ENCODE results near the gene VNN1.

The VNN1 gene

GRCh38 chr6:132751828-132752227 lies 38.0 kb upstream of the VNN1 start:
- H3K4me3 ChIP-seq (ENCODE audit: low read depth, low read length): no peak overlapping the region
- TF ChIP-seq CTCF (IDR thresholded peaks at IDR 0.05; ENCODE audit: low read depth, low read length): no peak
- peaks cover 77% of the 10 kb centered on the region for H3K27me3 ChIP-seq (ENCODE audit: insufficient read depth, low read depth, severe bottlenecking)
- no peaks in the 10 kb centered on the region for H3K9me3 ChIP-seq (ENCODE audit: severe bottlenecking)
- H3K36me3 ChIP-seq: no peaks in the 10 kb centered on the region
- no peak for DNase-seq
- H3K27ac ChIP-seq: no peak overlapping the region

DNA sequence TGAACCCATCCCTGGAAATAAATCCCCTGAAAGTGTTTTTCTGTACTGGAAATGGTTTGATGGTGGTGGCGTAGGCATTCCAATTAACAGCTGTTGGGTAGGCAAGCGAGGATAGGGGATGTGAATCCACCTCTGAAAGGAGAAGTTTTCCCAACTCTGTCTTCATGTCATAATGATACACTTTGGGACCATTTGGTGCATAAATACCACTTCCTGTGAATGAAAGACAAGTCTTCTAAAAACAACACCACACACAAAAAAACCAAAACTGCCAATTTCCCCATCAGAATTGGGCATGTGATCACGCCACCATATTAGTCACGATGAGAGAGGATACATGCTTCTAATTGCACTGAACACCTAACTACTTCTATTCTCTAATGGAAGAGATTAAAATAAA lies 37.5 kb upstream of the VNN1 start:
- no peaks in the 10 kb centered on the region for H3K9me3 ChIP-seq (ENCODE audit: severe bottlenecking)
- no peak for DNase-seq
- H3K27ac ChIP-seq: no peak overlapping the region
- no peak overlapping the region for H3K4me3 ChIP-seq (ENCODE audit: low read depth, low read length)
- H3K27me3 ChIP-seq (ENCODE audit: insufficient read depth, low read depth, severe bottlenecking): peaks cover 72% of the 10 kb centered on the region
- H3K36me3 ChIP-seq: no peaks in the 10 kb centered on the region
- TF ChIP-seq CTCF (IDR thresholded peaks at IDR 0.05; ENCODE audit: low read depth, low read length): no peak

DNA sequence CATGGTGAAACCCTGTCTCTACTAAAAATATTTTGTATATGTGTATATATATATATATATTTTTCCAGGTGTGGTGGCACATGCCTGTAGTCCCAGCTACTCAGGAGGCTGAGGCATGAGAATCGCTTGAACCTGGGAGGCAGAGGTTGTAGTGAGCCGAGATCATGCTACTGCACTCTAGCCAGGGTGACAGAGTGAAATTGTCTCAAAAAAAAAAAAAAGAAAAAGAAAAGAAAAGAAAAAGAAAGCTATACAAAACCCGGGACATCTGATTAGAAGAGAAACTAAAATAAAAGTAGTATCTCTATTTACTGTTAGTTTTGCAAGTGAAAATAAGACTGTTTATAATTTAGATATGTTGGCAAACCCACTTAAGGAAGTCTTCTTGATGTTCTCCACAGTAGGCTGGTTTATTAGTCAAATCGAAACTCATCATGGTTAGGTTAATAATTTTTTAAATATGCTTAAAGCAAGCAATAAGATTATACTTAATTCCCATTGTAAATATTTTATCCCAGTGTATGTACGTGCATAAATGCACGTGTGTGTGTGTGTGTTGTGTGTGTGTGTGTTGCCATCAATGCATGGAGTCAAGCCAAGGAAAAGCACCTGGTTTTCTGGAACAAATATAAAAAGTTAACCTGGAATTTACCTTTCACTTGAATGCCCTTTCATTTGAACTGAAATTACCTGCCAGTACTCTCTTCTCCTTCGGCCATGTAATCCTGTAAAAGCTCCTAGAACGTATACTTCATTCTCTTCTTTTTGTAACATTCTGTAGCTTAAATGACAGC lies 36.8 kb upstream of the VNN1 start:
- no peaks in the 10 kb centered on the region for H3K9me3 ChIP-seq (ENCODE audit: severe bottlenecking)
- no peaks in the 10 kb centered on the region for H3K36me3 ChIP-seq
- no peak for DNase-seq
- H3K27me3 ChIP-seq (ENCODE audit: insufficient read depth, low read depth, severe bottlenecking): peaks cover 72% of the 10 kb centered on the region
- H3K4me3 ChIP-seq (ENCODE audit: low read depth, low read length): no peak overlapping the region
- no peak overlapping the region for H3K27ac ChIP-seq
- no peak for TF ChIP-seq CTCF (IDR thresholded peaks at IDR 0.05; ENCODE audit: low read depth, low read length)

GRCh38 chr6:132749111-132749510 lies 35.3 kb upstream of the VNN1 start:
- Histone ChIP-seq H3K27ac (no peak overlapping the region), H3K9me3 (ENCODE audit: severe bottlenecking) (no peaks in the 10 kb centered on the region), H3K36me3 (no peaks in the 10 kb centered on the region), H3K4me3 (ENCODE audit: low read depth, low read length) (no peak overlapping the region), H3K27me3 (ENCODE audit: insufficient read depth, low read depth, severe bottlenecking) (peaks cover 73% of the 10 kb centered on the region)
- TF ChIP-seq CTCF (IDR thresholded peaks at IDR 0.05; ENCODE audit: low read depth, low read length): no peak
- no peak for DNase-seq

DNA sequence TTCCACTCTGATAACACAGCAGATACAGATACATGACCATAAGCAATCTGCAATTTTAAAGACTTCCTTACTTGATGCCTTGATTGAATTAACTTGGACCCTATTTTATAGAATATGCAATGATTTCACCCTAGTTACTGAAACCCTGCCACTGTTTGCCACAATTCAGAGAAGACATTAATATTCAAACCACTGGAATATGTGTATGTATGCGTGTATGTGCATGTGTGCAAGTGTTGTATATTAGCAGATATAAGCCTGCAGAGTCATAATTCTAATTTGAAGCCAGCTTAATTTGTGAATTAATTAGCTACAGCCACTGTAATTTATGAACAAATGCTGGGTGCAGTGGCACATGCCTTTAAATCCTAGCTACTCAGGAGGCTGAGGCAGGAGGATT lies 34.6 kb upstream of the VNN1 start:
- H3K4me3 ChIP-seq (ENCODE audit: low read depth, low read length): no peak overlapping the region
- no peak for DNase-seq
- TF ChIP-seq CTCF (IDR thresholded peaks at IDR 0.05; ENCODE audit: low read depth, low read length): no peak
- peaks cover 73% of the 10 kb centered on the region for H3K27me3 ChIP-seq (ENCODE audit: insufficient read depth, low read depth, severe bottlenecking)
- no peaks in the 10 kb centered on the region for H3K36me3 ChIP-seq
- H3K9me3 ChIP-seq (ENCODE audit: severe bottlenecking): no peaks in the 10 kb centered on the region
- H3K27ac ChIP-seq: no peak overlapping the region

DNA sequence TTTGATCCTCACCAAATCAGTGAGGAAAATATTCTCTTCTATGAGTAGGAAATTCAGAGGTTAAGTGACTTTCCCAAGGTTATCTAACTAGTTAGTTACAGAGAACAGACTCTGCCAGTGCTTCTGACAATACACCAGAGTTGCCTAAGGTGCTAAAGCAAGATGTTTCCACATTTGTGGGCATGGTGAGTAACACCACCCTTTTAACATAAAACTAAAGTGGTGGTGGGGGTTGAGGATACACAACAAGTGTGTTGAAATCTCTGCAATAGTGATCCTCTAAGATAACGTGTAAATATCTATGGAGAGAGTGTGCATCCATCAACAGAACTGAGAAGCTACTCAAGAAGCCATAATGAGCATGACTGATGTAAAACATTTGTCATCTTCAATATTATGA lies 32.2 kb upstream of the VNN1 start:
- no peak for TF ChIP-seq CTCF (IDR thresholded peaks at IDR 0.05; ENCODE audit: low read depth, low read length)
- Histone ChIP-seq H3K36me3 (no peaks in the 10 kb centered on the region), H3K27me3 (ENCODE audit: insufficient read depth, low read depth, severe bottlenecking) (peaks cover 67% of the 10 kb centered on the region), H3K9me3 (ENCODE audit: severe bottlenecking) (no peaks in the 10 kb centered on the region), H3K4me3 (ENCODE audit: low read depth, low read length) (no peak overlapping the region), H3K27ac (no peak overlapping the region)
- DNase-seq: no peak

All from WERI-Rb-1 (cell line).